Uterus (tissue), 2 donors: ENCODE data around the gene GADD45G.

Experiments
- POLR2A ChIP-seq, 2 donors: fragments of 450-650 bp; IDR thresholded peaks; one replicate each; pipeline ENCODE4 v1.6.1; 2016; ENCODE audit warnings: antibody characterized with exemption in 2 of 2, mild to moderate bottlenecking in 1 of 2, moderate library complexity in 1 of 2
- TF ChIP-seq, protein P1 (sequence below), 4 experiments: fragments of 200-600 bp in 2 of 4; fragments of 450-650 bp in 2 of 4; sonication (generic) in 2 of 4; IDR thresholded peaks; one replicate each; pipeline ENCODE4 v1.5.1; 2016 to 2019; ENCODE audit warnings: antibody characterized with exemption in 4 of 4, mild to moderate bottlenecking in 2 of 4, moderate library complexity in 1 of 4

- TF ChIP-seq, protein P1, sequence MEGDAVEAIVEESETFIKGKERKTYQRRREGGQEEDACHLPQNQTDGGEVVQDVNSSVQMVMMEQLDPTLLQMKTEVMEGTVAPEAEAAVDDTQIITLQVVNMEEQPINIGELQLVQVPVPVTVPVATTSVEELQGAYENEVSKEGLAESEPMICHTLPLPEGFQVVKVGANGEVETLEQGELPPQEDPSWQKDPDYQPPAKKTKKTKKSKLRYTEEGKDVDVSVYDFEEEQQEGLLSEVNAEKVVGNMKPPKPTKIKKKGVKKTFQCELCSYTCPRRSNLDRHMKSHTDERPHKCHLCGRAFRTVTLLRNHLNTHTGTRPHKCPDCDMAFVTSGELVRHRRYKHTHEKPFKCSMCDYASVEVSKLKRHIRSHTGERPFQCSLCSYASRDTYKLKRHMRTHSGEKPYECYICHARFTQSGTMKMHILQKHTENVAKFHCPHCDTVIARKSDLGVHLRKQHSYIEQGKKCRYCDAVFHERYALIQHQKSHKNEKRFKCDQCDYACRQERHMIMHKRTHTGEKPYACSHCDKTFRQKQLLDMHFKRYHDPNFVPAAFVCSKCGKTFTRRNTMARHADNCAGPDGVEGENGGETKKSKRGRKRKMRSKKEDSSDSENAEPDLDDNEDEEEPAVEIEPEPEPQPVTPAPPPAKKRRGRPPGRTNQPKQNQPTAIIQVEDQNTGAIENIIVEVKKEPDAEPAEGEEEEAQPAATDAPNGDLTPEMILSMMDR (IDR thresholded peaks at IDR 0.05) = peak in 1 of 4 experiments; percentile 16
- TF ChIP-seq POLR2A (IDR thresholded peaks at IDR 0.05) = no peak
Observed at GRCh38 chr9:89593727-89594427, 10.9 kb upstream of the GADD45G start.
